PC-3 (cell line): ENCODE results near the gene KIAA1328.

Source experiments
- CTCF ChIP-seq: fragments of 300-600 bp; sonication (generic); conservative IDR thresholded peaks from 2 replicates; pipeline ENCODE4 v1.5.1; 2017; ENCODE audit warnings: antibody characterized with exemption, low read depth, mild to moderate bottlenecking, low read length
- EZH2 ChIP-seq: fragments of 300-600 bp; sonication (generic); IDR thresholded peaks from one replicate; pipeline ENCODE4 v1.6.1; 2017; ENCODE audit warnings: antibody characterized with exemption, mild to moderate bottlenecking, low read length; ENCODE audit not compliant: unreplicated experiment
- EZH2phosphoT487 ChIP-seq: fragments of 300-600 bp; sonication (generic); IDR thresholded peaks from 2 replicates; pipeline ENCODE4 v1.6.1; 2018; ENCODE audit warnings: mild to moderate bottlenecking, antibody characterized with exemption, low read length, borderline replicate concordance

DNA sequence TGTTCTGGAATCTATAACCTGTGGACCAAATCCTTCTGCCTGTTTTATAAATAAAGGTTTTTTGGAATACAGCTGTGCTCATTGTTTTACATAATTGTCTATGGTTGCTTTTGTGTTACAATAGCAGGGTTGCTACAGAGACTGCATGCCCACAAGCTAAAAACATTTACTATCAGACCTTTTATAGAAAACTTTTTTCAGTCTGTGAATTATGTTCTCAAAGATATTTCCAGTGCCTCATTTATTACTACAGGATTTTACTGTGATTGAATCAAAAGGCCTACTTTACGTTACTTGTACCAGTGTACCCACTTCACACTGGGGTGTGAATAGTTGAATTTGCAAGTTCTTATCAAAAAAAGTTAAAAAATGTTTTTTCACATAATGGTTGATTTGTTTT, 7.0 kb downstream of the KIAA1328 start:
- TF ChIP-seq CTCF = no peak
- no peak for TF ChIP-seq EZH2
- no peak for TF ChIP-seq EZH2phosphoT487
